ENCODE measurements around the gene ARFIP1.

Gene ARFIP1

DNA sequence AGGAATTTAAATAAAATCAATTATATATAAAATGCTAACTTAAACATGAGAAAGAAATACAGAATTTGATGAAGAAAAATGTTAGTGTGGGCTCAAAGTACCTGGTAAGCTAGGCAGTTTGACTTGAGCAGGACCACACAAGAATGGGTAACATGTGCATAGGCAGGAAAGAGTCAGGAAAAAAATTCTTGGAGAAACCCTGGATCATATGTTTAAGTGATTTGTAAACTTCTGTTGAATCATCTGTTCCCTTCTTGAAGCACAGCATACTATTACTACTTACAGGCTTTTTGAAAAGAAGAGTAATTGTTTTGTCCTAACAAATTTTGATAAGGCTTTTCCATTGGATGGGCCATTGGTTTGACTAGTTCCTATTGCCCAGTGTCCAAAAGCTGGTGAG is 118.9 kb downstream of the ARFIP1 start:
- no peak for DNase-seq (ENCODE audit: low spot score)

DNA sequence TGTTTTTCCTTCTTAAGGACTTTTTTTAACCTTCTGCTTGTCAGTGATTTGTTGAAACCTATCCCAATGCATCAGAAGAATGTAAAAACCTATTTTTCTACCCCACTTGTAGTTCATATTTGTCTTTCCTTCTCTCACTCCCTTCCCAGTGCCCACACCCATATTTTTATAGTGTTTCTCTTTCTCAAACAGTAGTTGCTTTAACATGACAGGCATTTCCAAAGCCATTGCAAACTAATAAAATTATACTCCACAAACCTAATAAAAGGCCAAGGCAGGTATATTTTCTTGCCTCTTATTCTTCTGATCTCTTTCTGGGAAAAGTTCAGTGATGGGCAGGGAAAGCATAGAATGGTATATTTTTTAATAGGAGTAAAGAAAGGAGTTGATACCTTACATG is 120.6 kb downstream of the ARFIP1 start:
- no peak for DNase-seq (ENCODE audit: low spot score)

DNA sequence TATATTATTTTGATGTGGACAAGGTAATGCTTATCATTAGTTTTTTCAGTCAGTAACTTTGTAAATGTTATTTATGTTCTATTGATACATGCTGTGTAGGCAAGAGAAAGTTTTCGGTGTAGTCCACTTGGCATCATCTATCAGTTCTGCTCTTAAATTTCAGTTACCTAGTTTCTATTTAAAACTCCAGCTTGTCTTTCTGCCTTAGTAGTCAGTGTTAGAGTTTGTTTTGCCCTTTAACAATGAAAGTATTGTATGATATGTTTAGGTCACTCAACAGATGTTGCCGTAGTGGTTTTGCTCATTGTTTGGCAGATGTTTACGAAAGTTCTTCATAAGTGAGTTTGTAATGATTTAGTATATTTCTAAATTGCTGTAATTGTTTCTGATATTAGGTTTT is 121.5 kb downstream of the ARFIP1 start:
- no peak for DNase-seq (ENCODE audit: low spot score)

GRCh38 chr4:152903658-152904057 is 123.9 kb downstream of the ARFIP1 start:
- no peak for DNase-seq (ENCODE audit: low spot score)

DNA sequence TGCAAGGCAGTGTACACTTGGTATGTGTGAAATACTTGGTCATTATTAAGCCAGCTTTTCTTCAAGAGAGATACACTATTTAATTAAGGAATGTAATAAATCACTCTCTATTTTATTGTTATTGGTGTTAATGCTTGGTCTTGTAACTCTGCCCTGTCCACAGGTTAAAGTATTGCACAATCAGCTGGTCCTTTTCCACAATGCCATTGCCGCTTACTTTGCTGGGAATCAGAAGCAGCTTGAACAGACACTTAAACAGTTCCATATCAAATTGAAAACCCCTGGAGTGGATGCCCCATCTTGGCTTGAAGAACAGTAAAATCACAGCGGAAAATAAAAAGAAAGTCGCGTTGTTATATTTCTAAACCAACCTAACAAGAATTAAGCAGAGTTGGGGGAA is 130.1 kb downstream of the ARFIP1 start:
- DNase-seq (ENCODE audit: low spot score), result no peak

GRCh38 chr4:152910521-152910920 is 130.8 kb downstream of the ARFIP1 start:
- DNase-seq (ENCODE audit: low spot score), result no peak

DNA sequence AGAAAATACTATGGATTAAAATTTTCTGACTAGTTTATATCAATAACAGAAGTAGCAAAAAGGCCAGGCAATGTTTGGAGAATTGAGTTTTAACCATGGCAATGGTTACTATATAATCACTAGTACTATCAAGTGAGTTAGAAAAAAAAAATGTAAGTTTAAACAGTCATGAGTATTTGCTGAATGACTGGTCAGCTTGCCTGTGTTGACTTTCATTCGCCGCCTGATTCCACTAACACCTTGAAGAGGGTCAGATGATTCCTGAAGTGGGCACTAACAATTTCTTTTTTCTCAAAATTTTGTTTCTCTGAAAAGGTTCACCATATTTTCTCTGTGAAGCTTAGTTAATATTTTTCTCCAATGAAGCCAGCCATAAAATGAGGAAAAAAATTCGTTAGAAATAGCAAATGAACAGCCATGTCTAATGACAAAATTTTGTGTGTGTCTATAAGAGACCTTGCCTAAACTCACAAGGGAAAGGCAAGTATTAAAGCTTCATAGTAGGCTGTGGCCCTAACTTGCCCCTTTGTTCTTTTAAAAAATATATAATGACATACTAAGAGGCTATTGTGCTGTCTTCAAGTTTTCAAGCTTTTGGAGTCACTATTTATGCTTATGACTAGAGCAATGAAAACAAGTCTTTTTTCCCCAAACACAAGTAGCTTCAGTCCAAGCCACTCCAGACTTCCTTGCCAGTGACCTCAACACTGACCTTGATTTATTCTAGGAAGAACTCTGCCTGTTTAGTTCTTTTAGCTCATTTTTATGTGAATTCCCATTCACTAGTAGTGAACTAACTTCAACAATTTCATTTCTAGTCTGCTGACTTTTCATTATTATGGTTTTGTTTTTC is 138.0 kb downstream of the ARFIP1 start:
- DNase-seq (ENCODE audit: low spot score), result no peak

- no peak for DNase-seq (ENCODE audit: low spot score)
Measured at GRCh38 chr4:152919826-152920225, 140.1 kb downstream of the ARFIP1 start.

GRCh38 chr4:152920768-152921167 is 141.0 kb downstream of the ARFIP1 start:
- no peak for DNase-seq (ENCODE audit: low spot score)

GRCh38 chr4:152921284-152921683 is 141.5 kb downstream of the ARFIP1 start:
- no peak for DNase-seq (ENCODE audit: low spot score)

DNA sequence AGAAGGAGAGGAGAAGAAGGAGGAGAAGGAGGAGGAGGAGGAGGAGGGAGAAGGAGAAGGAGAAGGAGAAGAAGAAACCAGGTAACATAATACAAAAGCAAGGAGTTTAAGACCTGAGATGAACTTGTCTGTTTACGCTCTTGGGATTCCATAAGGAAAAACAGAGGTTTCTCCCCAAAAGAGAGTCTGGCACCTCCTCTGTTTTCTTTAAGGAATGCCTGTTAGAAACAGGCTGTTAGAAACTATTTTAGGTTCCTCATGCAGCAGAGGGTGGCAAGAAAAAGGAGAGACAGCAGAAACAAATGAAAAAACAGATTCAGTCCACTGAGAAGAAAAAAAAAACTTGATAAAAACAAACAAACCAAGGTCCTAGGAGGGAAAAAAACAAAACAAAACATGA is 146.1 kb downstream of the ARFIP1 start:
- DNase-seq (ENCODE audit: low spot score), result no peak

DNA sequence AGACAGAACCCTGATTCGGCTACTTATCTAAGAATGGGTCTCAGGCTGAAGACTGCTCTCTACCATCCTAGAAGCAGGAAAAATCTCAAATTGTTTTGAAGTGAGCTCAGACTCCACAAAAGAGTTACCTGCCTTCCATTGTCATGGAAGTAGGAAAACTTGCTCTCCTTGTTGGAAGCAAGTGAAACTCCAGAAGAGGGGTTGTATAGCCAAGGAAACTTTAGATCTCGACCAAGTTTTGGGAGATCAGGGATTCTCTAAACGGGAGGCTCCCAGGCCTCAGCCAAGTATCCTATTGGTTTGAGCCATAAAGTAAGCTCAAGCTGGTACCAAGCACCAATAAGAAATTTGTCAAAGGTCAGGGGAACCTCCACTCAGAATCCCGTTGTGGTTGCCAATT is 147.2 kb downstream of the ARFIP1 start:
- no peak for DNase-seq (ENCODE audit: low spot score)

DNA sequence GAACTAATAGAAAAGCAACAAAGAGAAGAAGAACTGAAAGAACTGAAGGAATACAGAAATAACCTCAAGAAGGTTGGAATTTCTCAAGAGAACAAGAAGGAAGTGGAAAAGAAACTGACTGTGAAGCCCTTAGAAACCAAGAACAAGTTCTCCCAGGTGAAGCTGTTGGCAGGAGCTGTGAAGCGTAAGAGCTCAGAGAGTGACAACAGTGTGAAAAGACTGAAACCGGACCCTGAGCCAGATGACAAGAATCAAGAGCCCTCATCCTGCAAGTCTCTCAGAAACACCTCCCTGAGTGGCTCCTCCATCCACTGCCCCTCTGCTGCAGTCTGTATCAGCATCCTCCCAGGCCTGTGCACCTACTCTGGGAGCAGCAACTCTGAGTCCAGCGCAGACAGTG is 148.0 kb downstream of the ARFIP1 start:
- no peak for DNase-seq (ENCODE audit: low spot score)

GRCh38 chr4:152928286-152928685 is 148.5 kb downstream of the ARFIP1 start:
- DNase-seq (ENCODE audit: low spot score), result no peak

DNA sequence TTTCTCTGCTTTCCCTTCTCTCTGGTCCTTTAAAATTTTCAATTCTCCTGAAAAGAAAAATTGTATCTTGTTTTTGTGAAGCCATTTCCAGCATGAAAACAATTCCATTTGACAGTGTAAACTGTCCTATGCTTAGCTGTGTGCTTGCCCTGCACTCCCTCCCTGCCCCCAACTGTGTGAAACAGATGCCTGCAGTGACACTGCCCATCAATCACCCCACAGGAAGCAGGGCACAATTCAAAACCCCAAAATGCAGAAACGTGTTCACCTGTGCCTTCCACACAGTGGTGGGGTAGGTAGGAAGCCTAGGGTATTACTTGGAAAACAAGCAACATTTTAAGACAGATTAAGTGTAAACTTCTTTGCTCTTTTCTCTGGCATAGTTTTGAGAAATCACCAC is 150.1 kb downstream of the ARFIP1 start:
- no peak for DNase-seq (ENCODE audit: low spot score)

DNA sequence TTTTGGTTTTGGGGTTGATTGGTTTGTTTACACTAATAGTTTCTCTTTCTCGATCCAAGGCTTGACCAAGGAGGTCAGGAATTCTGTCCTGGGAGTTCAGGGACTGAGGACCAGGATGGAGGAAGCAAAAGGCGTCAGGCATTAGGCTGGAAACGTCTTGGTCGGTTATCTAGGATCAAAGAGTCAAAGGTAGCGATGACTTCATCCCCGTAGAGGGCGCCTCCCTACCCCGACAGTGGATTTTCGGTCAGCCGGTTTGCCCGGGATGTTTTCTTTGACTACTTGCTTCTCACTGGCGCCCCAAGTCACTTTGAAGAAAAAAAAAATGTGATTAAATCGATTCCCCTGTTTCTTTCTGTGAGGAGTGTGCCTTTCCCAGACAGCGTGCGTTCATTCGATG is 155.4 kb downstream of the ARFIP1 start:
- no peak for DNase-seq (ENCODE audit: low spot score)

- no peak for DNase-seq (ENCODE audit: low spot score)
Measured at GRCh38 chr4:152935631-152936445, 156.1 kb downstream of the ARFIP1 start, which contains the start of gene FHDC1. TSS of gene FHDC1 (plus strand) at chr4:152936323. CDS start at chr4:152943058, 6,735 bp downstream.

GRCh38 chr4:152936446-152937335 is 156.9 kb downstream of the ARFIP1 start:
- no peak for DNase-seq (ENCODE audit: low spot score)

DNA sequence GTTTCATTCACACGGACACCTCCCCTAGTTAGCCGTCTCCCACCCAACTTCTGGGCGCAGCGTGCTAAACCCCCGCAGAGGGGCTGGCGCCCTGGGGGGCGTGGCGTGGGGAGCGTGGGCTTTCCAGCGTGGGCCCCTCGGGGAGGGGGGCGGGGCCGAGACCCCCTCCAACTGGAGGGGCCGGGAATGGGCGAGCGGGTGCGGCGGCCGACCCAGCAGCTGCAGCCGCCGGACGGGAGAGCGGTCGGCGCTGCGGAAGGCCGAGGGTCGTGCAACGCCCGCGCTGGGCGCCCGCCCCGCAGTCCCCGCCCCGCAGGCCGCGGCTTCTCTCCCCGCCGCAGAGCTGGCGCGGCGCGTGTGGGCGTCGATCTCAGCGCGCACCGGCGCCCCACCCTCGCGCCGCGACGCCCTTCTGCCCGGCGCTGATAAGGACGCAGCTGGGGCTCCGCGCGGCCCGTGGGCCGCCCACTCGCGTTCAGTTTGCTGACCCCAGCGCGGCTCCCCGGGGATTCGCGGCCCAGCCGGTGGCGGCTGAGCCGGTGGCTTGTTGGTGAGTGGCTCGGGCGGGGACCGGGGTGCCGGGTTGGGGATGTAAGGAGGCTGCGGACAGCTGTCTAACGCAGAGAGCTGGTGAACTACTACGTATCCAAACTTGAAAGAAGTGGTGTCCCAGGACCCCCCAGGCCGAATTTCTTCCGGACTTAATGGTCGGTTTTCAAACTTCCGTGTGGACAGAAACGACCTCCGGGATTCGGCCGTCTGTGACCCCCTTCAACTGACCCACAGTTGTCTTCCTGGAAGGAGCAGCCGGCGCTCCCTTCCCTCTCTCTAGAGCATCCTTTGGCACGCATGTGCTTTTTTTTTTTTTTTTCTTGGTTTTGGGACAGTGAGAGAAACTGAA is 157.8 kb downstream of the ARFIP1 start:
- DNase-seq (ENCODE audit: low spot score), result no peak

DNA sequence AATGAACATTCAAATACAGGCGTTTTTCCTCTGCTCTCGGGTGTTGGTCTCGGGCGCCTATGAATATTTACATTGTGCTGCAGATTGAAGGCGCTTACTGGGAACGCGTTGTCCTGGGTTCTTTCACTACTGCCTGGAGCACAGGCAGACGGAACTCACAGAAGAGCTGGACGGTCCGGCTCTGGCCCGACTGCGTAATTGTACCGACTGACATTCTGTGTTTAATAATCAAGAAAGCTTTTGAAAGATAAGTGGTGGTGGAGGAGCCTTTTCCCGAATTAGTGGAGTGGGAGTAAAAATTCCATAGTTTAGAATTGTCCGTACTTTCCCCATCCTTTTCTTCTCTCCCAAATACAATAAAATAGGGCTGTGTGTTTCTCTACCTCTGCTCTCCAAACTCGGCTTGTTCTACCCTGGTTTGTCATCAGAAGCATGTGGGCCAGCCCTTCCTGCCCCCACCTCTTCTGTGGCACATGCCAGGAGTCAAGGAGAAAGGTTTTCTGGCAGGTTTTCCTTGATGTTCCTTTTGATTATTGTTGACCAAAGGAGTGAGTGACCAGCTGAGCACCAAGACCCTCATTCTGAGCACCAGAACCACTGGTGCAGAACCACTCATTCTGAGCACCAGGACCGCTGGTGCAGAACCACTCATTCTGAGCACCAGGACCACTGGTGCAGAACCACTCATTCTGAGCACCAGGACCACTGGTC is 158.6 kb downstream of the ARFIP1 start:
- no peak for DNase-seq (ENCODE audit: low spot score)
